ENCODE data around the gene GCGR.

The GCGR gene

DNA sequence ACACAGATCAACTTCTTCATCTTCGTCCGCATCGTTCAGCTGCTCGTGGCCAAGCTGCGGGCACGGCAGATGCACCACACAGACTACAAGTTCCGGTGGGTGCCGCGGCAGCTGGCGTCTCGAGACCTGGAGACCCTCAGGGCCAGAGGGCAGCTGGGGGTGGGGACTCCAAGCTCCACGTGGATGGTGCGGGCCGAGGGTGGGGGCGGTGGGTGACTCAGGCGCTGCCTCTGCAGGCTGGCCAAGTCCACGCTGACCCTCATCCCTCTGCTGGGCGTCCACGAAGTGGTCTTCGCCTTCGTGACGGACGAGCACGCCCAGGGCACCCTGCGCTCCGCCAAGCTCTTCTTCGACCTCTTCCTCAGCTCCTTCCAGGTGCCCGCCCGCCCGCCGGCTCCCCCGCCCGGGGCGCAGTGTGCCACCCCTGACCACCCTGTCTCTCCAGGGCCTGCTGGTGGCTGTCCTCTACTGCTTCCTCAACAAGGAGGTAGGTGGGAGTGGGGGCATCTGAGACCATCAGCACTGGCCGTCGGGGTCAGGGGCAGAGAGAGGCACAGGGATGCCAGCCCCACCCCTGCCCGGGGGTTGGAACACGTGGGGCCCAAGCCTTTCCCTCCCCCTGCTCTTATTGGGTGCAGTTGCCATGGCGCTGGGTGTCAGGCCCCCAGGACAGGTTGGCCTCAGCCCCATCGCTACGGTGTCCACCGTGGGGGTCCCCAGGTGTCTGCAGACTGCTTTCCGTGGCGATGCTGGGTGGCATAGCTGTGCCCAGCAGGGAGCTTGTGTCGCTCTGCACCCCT, 8.8 kb downstream of the GCGR start:
- FAIRE-seq: no peak

DNA sequence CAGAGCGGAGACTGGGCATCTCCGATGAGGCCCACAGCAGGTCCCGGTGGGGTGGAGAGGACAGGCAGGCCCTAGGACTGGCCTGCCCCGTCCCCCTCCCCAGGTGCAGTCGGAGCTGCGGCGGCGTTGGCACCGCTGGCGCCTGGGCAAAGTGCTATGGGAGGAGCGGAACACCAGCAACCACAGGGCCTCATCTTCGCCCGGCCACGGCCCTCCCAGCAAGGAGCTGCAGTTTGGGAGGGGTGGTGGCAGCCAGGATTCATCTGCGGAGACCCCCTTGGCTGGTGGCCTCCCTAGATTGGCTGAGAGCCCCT, 9.4 kb downstream of the GCGR start:
- FAIRE-seq: no peak

DNA sequence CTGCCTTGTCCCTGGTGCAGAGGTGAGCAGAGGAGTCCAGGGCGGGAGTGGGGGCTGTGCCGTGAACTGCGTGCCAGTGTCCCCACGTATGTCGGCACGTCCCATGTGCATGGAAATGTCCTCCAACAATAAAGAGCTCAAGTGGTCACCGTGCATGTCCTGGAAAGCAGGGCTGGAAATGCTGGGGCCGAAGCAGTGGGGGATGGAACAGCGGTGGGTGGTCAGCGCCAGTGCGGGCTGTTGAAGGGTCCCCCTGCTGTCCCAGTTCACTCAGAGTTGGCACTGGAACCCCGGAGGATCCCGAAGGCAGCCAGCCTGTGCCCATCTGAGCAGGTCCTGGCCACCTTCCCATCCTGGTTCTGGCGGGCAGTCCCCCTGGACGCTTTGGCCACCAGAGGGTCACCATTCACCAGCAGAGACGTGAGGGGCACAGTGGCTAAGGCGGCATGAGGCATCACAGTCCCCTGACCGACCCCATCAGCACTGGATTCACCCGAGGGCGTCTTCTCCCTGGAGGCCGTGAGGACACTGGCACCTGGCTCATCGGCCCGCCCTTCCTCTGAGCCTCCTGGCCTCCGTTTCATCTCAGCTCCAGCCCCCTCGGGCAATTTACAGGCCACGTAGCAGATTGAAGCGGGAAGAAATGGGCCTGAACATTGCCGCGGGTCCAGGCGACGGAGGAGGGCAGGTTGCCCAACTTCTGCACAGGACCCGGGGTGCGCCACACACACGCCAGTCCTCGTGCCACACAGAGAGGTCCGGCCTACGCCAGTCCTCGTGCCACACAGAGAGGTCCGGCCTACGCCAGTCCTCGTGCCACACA, 10.1 kb downstream of the GCGR start:
- no peak for FAIRE-seq

DNA sequence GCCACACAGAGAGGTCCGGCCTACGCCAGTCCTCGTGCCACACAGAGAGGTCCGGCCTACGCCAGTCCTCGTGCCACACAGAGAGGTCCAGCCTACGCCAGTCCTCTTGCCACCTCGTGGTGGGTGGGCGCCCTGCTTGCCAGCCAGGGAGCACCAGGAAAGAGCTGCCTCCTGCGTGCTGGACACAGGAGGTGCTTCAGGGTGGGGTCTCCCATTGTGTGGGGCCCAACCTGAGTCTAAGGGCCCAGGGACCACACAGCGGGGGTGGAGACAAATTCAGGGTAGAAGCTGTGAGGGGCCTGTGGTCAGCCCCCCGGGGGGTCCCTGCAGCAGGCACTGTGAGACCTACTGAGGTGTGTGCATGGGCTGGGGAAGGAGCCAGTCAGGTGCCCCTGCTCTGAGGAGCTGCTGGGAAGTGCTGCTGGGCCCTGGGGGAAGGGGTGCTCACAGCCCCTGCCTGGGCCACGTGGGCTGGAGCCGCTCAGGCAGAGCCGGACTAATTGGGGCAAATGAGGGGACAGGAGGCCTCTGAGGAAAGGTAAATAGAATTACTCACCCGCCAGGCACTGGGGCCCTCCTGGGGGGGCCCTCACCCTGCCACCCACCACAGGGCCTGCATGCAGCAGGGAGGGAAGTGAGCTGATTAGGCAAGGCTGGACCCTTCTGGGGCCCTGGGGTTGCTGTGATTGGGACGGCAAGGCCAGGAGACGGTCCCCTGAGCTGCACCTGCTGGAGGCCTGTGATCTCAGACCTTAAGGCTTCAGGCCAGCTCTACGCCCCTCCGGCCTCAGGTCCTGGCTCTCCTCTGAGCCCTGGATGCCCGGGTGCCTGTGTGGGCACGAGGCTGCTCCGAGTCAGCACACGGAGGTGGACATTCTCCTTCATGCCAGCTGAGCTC, 11.0 kb downstream of the GCGR start:
- no peak for FAIRE-seq

DNA sequence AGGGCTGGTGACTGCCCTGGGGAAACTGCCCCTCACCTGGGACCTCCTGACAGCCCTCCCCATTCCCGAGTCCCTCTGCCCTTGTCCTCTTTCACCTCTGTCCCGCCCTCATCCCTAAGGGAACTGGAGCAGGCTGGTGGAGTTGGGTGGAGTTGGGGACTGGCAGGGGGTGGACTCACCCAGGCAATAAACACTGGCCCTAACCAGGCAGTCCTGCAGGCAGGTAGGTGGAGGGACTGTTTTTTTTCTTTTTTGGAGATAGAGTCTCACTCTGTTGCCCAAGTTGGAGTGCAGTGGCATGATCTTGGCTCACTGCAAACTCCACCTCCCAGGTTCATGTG, 11.7 kb downstream of the GCGR start:
- FAIRE-seq: no peak

DNA sequence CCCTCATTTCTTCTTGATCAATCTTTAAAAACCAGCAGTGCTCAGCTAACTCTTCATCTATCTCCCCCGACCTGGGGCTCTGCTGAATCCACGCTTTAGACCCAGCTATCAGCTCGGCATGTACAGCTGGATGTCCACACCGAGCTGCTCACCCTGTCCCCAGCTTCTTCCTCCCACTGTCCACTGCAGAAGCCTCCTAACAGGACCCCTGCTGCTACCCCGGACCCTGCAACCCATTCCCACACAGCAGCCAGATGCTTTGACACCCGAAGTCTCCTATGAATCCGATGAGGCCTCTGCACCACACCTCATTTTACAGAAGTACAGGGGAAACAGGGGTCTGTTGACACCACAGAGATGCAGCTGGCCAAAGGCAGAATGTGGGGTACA, 13.8 kb downstream of the GCGR start:
- no peak for FAIRE-seq

DNA sequence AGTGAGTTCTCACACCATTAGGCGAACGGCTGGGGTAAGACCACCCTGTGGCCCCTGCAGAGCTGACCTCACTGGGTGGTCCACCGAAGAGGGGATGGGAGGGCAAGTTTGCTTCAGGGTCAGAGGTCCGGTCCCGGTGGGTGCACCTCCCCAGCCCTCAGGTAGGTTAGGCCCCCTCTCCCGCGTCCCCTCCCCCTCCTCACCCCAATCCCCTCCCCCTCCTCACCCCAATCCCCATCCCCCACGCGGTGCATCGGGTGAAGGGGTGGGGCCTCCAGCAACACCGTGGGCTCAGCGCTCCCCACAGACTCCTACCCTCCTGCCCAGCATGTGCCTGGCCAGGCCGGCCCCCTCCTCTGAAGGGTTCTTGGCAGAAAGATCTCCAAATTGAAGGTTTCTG, 15.8 kb downstream of the GCGR start:
- no peak for FAIRE-seq

DNA sequence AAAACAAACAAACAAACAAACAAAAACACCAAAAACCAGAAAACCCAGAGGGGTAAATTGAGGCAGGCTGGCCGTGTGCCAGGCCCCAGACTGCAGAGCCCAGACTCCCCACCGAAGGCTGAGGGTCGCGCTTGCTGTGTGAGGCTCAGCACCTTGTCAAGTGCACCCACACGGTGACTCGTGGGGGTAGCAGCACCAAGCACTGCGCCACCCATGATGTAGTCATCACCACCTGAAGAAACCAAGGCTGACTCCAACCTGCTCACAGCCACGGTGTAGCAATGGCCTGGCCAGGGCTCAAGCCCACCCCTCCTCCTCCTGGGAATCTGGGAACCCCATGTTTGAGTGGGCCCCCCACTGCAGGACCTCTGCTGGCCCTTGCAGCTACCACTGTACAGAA, 17.2 kb downstream of the GCGR start:
- no peak for FAIRE-seq

DNA sequence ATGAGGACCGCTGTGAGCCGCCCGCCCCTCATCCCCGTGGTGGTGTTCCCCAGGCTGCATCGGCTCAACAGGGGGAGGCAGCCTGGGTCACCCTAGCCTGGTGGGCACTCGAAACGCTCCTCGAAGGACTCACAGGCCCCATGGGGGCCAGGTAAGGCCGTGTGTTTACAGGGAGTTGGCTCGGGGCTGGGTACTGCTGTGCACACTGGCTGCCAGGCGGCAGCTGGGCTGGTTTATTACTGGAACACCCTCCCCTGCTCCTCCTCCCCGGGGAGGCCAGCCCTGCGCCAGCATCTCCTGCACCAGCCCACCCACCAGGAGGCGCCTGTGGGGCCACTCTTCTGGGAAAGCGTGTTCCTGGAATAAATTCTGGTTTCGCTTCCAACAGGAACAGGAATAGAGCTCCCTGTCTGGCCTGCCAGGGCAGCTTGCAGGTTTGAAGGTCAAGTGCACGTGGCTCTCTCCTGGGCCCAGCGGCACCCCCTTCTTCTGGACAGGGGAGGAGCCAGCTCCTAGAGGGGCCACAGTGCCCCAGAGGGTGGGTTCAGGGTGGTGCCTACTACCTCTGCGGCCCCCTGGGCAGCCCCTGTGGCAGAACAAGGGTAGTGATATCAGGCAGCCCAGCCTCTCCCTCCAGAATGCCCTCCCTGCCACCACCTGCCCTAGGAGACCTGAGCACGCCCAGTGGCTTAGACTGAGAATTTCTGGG, 17.8 kb downstream of the GCGR start:
- no peak for FAIRE-seq

DNA sequence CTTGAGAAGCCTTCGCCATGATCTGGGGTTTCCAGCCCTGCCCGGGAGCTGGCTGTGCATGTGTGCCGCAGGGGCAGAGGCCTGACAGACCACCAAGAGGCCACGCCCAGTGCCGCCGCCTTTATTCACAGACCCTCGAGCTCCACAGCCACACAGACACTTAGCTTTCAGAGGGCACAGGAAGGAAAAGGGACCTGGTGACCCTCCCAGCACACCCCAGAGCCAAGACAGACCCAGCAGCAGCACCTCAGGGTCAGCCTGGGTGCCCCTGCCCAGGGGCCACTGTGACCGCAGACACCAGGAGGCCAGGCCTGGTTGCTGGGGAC, 18.3 kb downstream of the GCGR start:
- FAIRE-seq: no peak

DNA sequence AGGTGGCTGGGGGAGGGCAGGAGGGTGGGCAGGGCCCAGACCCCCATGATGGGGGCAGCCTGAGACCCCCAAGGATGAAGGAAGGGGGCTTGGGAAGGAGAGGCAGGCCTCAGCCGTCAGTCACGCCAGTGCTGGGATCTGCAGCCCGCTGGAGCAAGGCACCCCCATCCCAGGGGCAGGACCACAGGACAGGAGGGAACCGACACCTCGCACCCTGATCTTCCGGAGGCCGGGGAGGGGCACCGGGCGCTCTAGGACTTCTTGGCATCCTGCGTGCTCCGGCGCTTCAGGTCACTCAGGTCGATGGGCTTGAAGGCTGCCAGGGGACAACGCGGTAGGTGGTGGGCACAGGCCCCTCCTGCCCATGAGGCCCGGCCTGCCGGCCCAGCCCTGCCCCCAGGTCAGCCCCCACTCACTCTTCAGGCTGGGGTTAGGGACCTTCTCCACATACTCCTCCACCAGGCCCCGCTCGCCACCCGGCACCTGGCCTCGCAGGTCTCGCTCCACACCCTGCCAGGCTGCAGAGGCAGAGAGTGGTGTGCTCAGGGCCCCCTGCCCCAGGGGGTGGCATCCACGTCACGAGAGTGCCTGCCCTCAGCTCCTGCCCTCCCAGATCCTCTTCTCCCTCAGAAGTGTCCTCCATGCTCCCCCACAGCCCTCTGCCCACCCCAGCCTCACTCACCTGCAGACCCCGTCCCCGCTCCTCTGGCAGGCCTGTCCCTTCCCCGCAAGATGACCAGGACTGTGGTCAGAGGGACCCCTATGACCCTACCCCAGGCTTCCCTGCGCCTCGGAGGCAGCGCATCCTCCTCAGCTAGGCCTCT, 19.3 kb downstream of the GCGR start:
- FAIRE-seq: no peak

DNA sequence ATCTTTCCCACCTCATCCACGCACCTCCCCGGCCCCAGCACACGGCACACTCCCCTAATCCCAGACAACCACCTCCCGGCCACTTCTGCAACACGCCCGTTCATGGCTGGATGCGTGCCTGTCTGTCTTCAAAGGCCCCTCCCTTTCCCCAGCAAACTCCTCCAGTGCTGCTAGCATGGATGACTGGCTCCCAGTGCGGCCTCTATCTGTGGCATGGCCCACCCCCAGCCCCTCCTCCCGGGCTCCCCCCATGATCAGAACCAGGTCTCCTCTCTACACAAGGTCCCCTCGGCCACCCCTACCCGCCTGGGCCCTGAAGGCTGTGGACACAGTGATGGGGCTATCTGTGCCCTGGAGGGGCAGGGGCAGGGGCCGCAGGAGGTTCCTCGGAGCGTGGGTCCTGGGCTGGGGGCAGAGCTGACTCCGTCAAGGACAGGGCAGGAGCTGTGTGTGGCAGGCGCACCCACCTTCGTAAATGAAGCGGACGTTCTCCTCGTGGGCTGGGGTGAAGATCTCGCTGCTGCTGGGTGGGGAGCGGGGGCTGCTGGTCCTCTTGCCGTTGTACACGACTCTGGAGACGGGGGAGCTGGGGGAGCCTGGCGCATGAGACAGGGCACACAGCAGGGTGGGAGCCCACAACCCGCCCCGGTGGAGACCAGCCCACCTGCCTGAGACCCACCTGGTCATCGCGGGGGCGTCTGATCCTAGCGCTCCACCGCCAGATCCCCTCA, 20.0 kb downstream of the GCGR start:
- no peak for FAIRE-seq

DNA sequence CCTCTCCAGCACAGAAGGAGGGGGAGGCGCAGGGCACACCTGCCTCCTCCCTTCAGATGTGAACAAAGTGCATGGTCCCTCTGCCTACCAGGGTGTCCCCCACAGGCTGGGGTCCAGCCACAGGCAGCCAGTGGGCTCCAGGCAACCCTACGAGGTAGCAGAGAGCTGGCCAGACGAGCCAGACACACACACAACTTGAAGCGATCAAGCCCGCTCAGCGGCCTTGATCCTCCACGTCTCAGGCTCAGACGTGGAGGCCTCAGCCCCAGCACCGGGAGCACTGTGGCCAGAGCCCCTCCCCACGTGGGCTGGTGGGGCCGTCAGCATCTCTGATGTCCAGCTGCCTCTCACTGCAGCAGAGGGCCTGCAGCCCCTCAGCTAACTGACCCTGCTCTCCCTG, 20.6 kb downstream of the GCGR start:
- no peak for FAIRE-seq

DNA sequence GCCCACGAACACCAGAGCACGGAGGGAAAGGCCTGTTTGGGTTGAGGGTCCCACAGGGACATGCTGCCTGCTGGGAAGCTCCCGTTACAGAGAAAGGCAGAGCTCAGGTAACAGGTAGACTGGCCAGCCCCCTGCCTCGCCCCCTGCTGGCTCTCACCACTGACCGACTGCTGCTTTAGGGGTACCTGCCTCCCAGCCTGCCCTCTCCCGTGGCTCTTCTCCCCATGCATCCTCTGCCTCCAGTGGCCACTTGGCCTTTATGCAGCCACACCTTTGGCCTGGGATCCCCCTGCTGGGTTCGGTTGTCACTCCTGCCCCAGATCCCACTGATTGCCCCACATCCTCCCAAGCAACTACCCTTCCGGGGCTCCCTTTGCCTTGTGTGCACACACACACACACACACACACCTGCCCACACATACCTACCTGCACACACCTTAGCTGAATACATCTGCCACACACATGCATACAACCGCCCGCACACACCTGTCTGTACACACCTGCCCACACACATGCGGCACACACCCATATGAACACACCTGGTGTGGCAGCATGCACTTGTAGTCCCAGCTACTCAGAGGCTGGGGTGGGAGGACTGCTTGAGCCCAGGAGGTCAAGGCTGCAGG, 22.0 kb downstream of the GCGR start:
- FAIRE-seq: no peak

DNA sequence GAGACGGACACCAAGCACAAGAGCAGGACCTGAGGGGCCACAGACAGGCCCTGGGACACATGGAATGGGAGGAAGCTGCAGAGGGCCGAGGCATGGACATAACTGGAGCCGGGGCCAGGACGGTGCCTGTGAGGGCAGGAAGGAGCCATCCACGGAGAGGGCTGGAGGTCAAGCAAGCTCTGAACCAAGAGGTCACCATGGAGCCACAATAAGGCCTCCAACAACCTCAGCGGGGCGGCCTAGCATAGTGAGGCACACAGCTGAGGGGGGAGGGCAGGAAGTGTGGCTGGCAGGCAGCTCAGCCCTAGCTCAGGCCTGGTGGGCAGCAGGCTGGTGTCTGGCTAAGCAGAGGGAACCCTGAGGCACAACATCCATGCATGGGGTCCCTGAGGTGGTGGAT, 24.7 kb downstream of the GCGR start:
- FAIRE-seq: no peak

DNA sequence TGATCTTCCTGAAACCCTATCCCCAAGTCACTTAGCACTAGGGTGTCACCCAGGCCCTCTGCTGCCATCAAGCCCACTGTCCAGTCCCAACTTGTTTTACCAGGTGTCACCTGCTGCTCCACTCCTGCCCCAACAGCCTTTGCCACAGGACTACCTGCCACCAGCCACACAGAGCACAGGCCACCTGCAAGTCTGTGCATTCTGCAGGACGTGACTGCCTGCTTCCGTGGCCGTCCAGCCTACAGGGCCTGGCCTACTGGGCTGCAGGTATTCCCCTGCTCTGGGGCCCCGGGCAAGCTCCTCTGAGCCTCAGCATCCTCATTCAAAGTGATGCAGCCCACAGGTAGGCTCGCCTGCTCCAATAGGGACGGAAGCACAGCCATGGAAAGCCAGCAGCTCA, 25.9 kb downstream of the GCGR start:
- no peak for FAIRE-seq

DNA sequence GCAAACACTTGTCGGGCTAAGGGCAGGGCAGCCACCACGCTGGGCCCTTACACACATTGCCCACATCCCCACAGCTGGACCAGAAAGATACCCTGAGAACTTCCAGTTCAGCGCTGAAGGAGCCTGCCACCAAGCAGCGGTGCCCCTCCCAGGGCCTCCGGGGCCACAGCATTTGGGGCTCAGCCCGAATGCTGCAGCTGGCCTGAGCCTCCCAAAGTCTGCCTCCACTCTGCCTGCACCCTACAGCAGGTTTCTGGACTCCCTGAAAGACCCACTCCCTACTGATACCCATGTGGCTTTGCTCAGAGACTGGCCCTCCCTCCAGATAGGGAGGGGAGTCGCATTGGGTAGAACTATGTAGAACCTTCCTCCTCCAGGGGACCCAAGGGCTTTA, 27.6 kb downstream of the GCGR start:
- FAIRE-seq: no peak

DNA sequence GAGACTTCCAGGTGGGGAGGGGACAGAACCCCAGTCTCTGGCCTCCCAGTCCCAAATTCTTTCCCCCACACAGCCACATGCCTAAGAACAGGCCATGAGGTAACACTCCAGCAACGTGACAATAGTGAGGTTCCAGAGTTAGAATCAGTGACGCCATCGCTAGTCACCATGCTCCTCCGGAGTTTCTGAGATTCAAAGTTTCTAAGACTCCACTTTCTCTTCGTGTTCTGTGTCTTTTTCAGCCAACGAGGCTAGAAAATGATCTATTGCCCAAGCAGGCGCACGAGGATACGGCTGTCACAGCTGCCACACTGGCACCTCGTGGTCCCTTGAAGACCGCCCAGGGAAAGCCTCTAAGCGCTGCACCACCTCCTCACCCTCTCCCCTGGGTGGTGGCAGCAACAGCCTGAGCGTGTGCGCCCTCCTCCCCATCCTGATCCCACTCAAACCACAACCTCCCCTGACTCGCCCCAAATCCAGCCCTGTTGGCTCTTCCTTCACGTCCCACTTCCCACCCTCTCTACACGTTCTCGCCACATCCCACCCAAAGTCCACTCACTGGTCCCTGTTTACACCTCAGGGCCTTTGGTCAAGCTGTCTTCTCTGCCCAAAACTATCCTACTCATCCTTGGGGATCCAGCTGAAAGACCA, 28.1 kb downstream of the GCGR start:
- no peak for FAIRE-seq

DNA sequence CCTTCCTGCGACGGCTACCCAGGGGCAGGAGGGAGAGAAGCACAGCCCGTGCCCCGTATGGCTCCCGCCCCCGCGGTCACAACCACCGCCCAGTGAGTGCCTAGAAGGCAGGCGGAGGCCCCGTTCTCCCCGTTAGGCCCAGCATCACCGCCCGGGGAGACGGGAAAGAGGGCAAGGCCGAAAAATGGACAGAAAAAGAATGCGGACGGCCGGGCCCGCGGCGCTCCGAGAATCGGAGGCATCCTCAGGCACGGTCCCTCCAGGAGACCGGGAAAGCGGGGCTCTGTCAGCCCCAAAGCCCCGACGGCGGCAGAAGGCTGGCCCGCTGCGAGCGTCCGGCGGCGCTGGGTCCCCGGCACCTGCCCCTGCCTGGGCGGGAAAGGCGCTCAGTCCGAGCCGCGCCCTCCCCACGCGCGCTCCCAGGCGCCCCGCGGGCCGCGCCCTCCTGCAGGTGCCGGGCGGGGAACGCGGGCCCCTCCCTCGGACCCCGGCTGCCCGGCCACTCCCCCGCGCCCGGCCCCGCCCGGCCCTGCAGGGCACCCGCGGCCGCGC, 28.7 kb downstream of the GCGR start:
- FAIRE-seq: no peak
